Testis (tissue), 3 donors: ENCODE measurements around the gene SYVN1. TPM values are rescaled to one million over a fixed set of nuclear protein-coding genes. Genes with fewer than 3 reads are reported as not detected.
A peak's percentile ranks its signal among the peaks of the same experiment; 100 is the strongest.

ENCODE experiments used
- DNase-seq: peaks from one replicate; pipeline ENCODE4 v3.0.0-alpha.2; 2019
- H3K27ac ChIP-seq, 2 donors: fragments of 200-600 bp; sonication (generic); one replicate each; pipeline ENCODE4 v1.5.1; 2019
- H3K27me3 ChIP-seq: fragments of 200-600 bp; sonication (generic); one replicate; pipeline ENCODE4 v1.5.1; 2019
- H3K36me3 ChIP-seq: fragments of 200-600 bp; sonication (generic); one replicate; pipeline ENCODE4 v1.5.1; 2017; ENCODE audit warnings: low read depth; ENCODE audit errors: missing control alignments
- H3K4me1 ChIP-seq: fragments of 200-600 bp; sonication (generic); one replicate; pipeline ENCODE4 v1.5.1; 2019
- H3K4me3 ChIP-seq, 2 donors: fragments of 200-600 bp; sonication (generic); one replicate each; pipeline ENCODE4 v1.5.1; 2017 to 2019
- H3K9me3 ChIP-seq: fragments of 200-600 bp; sonication (generic); one replicate; pipeline ENCODE4 v1.5.1; 2017
- CTCF ChIP-seq, 3 experiments: fragments of 450-650 bp in 2 of 3; fragments of 200-600 bp in 1 of 3; sonication (generic) in 1 of 3; IDR thresholded peaks; one replicate each; pipeline ENCODE4 v1.5.1; 2016 to 2019; ENCODE audit warnings: antibody characterized with exemption in 3 of 3, mild to moderate bottlenecking in 2 of 3, moderate library complexity in 1 of 3
- POLR2A ChIP-seq: fragments of 450-650 bp; IDR thresholded peaks from one replicate; pipeline ENCODE4 v1.6.1; 2017; ENCODE audit warnings: antibody characterized with exemption, mild to moderate bottlenecking, moderate library complexity
- WGBS, 2 donors: methylation state at CpG; one replicate each; pipeline ENCODE4 v1.1.5; 2018; 5-methylcytosine and 5-hydroxymethylcytosine counted together
- intact Hi-C: fragments of 100-400 bp; cut with DNase I; formaldehyde crosslinking; loops from one replicate; pipeline ENCODE4 v1.15.1; 2023; ENCODE audit warnings: low total_unique reads
- polyA plus RNA-seq: library from polyadenylated mRNA; stranded (reverse); fragments of 350-450 nt; fragmentation: Illumina TruSeq; extraction: RNeasy Lipid Tissue Mini Kit (QIAGEN cat#74804); gene quantifications from one replicate; pipeline ENCODE4 v1.2.3, GENCODE V29; 2014; ENCODE audit warnings: low read depth, low replicate concordance; ENCODE audit not compliant: insufficient read depth
- total RNA-seq, 2 donors: library from RNA; depleted of rRNA; stranded (reverse); fragments of >200 nt; gene quantifications; one replicate each; pipeline ENCODE4 v1.2.3, GENCODE V29; 2016

SYVN1 gene
- total and polyA plus RNA-seq, 3 donors from 2014 or later = 62.0 to 87.2 (median 67.4) TPM

GRCh38 chr11:65085446-65085845 is 48.9 kb downstream of the SYVN1 start:
- Histone ChIP-seq H3K9me3 (no peaks in the 10 kb centered on the region), H3K4me3 (no peak overlapping the region), H3K4me1 (peaks cover 14% of the 10 kb centered on the region), H3K27ac (no peak overlapping the region), H3K36me3 (no peaks in the 10 kb centered on the region), H3K27me3 (no peaks in the 10 kb centered on the region)
- DNase-seq = no peak
- 93% methylated on average over 4 of the region's 4 CpGs for WGBS, 2 donors
- intact Hi-C loops = no loop called here
- TF ChIP-seq CTCF (IDR thresholded peaks at IDR 0.05) = no peak
- no peak for TF ChIP-seq POLR2A

DNA sequence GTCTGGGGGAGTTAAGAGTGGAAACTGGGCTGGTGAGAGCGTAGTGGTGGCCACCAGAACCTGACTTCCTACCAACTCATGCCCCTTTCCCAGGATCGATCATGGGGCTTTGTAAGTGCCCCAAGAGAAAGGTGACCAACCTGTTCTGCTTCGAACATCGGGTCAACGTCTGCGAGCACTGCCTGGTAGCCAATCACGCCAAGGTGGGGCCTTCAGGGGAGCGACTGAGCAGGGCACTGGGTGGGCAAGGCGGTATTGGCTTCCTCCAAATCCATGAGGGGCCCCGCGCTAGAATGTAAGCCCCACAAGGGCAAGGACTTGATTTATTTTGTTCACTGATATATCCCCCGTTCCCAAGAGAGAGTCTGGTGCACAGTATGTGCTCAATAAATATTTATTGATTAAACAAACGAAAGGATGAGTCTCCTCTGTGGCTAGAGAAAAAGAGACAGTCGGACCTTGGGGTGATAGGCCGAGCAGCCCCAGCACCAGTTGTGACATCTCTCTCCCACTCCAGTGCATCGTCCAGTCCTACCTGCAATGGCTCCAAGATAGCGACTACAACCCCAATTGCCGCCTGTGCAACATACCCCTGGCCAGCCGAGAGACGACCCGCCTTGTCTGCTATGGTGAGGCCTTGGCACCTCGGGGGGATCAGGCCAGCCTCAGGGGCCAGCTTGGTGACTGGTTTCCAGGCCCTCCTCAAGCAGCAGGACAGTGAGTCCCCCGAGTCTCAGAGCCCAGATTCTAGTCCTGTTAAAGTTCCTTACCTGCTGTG is 49.5 kb downstream of the SYVN1 start:
- no peak for TF ChIP-seq POLR2A
- TF ChIP-seq CTCF (IDR thresholded peaks at IDR 0.05) = no peak
- intact Hi-C loops = no loop called here
- H3K4me3 ChIP-seq = peak overlapping the region; percentile 86 to 96
- WGBS, 2 donors = 38 to 39% methylated on average over 9 to 23 of the region's 23 CpGs
- H3K27me3 ChIP-seq = no peaks in the 10 kb centered on the region
- H3K9me3 ChIP-seq = no peaks in the 10 kb centered on the region
- no peak for DNase-seq
- H3K4me1 ChIP-seq = peaks cover 14% of the 10 kb centered on the region
- H3K27ac ChIP-seq = peak overlapping the region; percentile 92 to 93
- H3K36me3 ChIP-seq = no peaks in the 10 kb centered on the region

DNA sequence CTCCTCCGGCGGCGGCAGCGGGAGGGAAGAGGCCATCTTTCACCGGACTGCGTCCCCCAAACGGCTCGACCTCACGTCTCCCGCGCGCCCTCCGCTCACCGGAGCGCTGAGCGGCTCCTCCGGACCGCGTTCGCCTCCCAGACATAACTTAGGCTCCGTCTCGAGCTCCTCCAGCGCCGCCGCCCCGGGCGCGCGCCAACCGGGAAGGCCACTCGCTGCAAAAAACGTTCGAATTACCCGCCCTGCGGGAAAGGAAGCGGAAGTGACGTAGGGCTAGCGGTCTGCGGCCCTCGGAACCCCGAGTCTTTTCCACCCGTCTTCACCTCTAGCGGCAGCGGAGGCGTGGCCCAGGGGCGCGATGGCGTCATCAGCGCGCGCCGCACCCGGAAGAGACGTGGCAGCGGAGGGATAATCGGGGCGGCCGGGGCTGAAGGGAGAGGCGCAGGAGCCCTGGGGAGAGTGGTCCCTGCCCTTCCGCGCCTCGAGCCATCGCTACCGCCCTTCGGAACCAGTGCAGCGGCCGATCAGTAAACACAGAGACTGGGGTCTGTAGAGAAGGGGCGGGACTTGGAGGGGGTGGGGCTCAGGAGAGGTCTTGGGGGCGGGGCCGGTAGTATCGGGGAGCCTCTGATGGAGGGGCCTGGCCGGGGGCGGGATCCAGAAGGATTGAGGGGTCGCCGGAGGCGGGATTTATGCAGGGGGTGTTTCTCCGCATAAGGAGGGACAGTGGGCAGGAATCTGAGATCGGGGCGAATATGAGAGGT is 50.3 kb downstream of the SYVN1 start, which contains the start of the genes CDCA5 and ZFPL1:
Gene CDCA5 (minus strand): TSS at position 207 of the 764 bp plus-strand sequence. CDS start 62 bp downstream, at position 145.
Gene ZFPL1 (plus strand): TSS at position 389 of the 764 bp plus-strand sequence. CDS start 477 bp downstream, outside the sequence.
- no peaks in the 10 kb centered on the region for H3K9me3 ChIP-seq
- intact Hi-C loops = no loop called here
- H3K4me1 ChIP-seq = peaks cover 14% of the 10 kb centered on the region
- 0 to 1% methylated on average over 64 to 79 of the region's 79 CpGs for WGBS, 2 donors
- no peaks in the 10 kb centered on the region for H3K27me3 ChIP-seq
- peak; percentile 96 for DNase-seq
- peak within 1 kb of the TSS; percentile 86 to 96 for H3K4me3 ChIP-seq
- H3K36me3 ChIP-seq = no peaks in the 10 kb centered on the region
- H3K27ac ChIP-seq = peak within 1 kb of the TSS; percentile 92 to 93
- TF ChIP-seq POLR2A (peak; percentile 7), CTCF (IDR thresholded peaks at IDR 0.05) (peak in 2 of 3 experiments; percentile 9 to 46)

DNA sequence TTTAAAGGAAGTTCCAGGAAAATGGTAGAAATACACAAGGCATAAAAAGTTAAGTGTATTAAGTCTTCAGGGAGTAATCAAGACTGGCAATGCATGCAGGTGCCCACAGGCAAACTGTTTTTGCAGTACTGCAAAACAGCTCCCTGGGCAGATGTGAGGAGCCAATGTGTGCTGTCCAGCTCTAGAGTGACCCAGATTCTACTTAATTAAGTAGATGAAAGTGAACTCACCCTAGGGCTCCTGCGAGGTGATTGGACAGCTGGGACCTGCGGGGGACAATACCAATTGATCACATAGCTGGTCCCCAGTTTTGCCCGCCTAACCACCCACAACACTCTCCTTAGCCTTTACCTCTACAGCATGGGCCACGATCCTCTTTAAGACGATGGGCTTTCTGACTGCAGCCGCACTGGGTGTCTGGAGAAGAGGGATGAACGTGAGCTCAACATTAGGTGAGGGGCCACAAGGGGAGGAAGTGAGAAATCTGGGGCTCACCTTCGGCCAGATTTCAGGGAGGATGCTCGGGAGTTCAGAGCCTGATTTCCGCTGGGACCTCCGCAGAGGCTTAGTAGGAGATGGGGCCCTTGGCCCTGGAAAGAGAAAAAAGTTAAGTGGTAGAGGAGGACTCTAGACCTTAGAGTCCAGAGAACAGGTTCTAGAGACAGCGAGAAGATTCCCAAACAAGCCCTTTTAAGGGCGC is 51.0 kb downstream of the SYVN1 start:
- peak overlapping the region; percentile 86 to 96 for H3K4me3 ChIP-seq
- no peaks in the 10 kb centered on the region for H3K9me3 ChIP-seq
- H3K27me3 ChIP-seq = no peaks in the 10 kb centered on the region
- intact Hi-C loops = no loop called here
- peaks cover 14% of the 10 kb centered on the region for H3K4me1 ChIP-seq
- DNase-seq = no peak
- peak overlapping the region; percentile 92 to 93 for H3K27ac ChIP-seq
- H3K36me3 ChIP-seq = no peaks in the 10 kb centered on the region
- WGBS, 2 donors = 4 to 5% methylated on average over 13 of the region's 13 CpGs
- TF ChIP-seq POLR2A = no peak
- no peak for TF ChIP-seq CTCF (IDR thresholded peaks at IDR 0.05)
